Activated CD8-positive, alpha-beta memory T cell treated with anti-CD3 and anti-CD28 coated beads for 48 hours (primary cell): ENCODE data around the gene PIH1D1.

ENCODE experiments used
- DNase-seq, 3 experiments: peaks; one replicate each; pipeline ENCODE4 v3.0.0-alpha.2; 2020; ENCODE audit warnings: low read depth in 2 of 3, low spot score in 2 of 3

The PIH1D1 gene

GRCh38 chr19:49421039-49421877 is 30.4 kb downstream of the PIH1D1 start:
- DNase-seq = peak in 1 of 3 experiments; percentile 36

GRCh38 chr19:49420227-49420626 is 31.4 kb downstream of the PIH1D1 start:
- no peak for DNase-seq

- no peak for DNase-seq
Measured at GRCh38 chr19:49419173-49419572, 32.4 kb downstream of the PIH1D1 start.

GRCh38 chr19:49418511-49418910 is 33.1 kb downstream of the PIH1D1 start:
- no peak for DNase-seq

- DNase-seq = no peak
Measured at GRCh38 chr19:49417088-49417487, 34.5 kb downstream of the PIH1D1 start.

- no peak for DNase-seq
Measured at GRCh38 chr19:49415810-49416200, 35.8 kb downstream of the PIH1D1 start.

- DNase-seq = no peak
Measured at GRCh38 chr19:49415102-49415809, 36.4 kb downstream of the PIH1D1 start.

GRCh38 chr19:49414256-49414655 is 37.4 kb downstream of the PIH1D1 start:
- DNase-seq = no peak

- DNase-seq = no peak
Measured at GRCh38 chr19:49413348-49413747, 38.3 kb downstream of the PIH1D1 start.

GRCh38 chr19:49411681-49412326 is 39.8 kb downstream of the PIH1D1 start:
- DNase-seq = no peak

GRCh38 chr19:49409441-49410029 is 42.1 kb downstream of the PIH1D1 start:
- DNase-seq = no peak

- DNase-seq = no peak
Measured at GRCh38 chr19:49408816-49409440, 42.7 kb downstream of the PIH1D1 start.

GRCh38 chr19:49407482-49408015 is 44.1 kb downstream of the PIH1D1 start:
- DNase-seq = no peak

- no peak for DNase-seq
Measured at GRCh38 chr19:49407079-49407478, 44.5 kb downstream of the PIH1D1 start.

- no peak for DNase-seq
Measured at GRCh38 chr19:49403404-49404187, 48.0 kb downstream of the PIH1D1 start.

GRCh38 chr19:49400029-49400428 is 51.6 kb downstream of the PIH1D1 start:
- DNase-seq = no peak

GRCh38 chr19:49398931-49399330 is 52.7 kb downstream of the PIH1D1 start:
- DNase-seq = no peak

GRCh38 chr19:49398001-49398615 is 53.5 kb downstream of the PIH1D1 start:
- DNase-seq = no peak

GRCh38 chr19:49396738-49397505 is 54.7 kb downstream of the PIH1D1 start:
- no peak for DNase-seq
